Inferior parietal cortex (tissue), 1 donor: ENCODE data around the gene PTBP1.
"Not testable (repeated sequence)": the region's sequence is repeated elsewhere in the genome, so short reads cannot be mapped to it uniquely, and the experiment has no call there.

Experiments
- DNase-seq: peaks from one replicate; pipeline ENCODE4 v3.0.0-alpha.2; 2016; ENCODE audit errors: extremely low spot score

The PTBP1 gene

GRCh38 chr19:810077-810855 lies 13.0 kb downstream of the PTBP1 start:
- DNase-seq, result no peak

GRCh38 chr19:810883-811489 lies 13.7 kb downstream of the PTBP1 start:
- DNase-seq, result no peak

- DNase-seq, result no peak
Measured at GRCh38 chr19:811506-812048, 14.3 kb downstream of the PTBP1 start.

GRCh38 chr19:812049-812746 lies 14.9 kb downstream of the PTBP1 start:
- no peak for DNase-seq

GRCh38 chr19:812747-813218 lies 15.5 kb downstream of the PTBP1 start:
- DNase-seq, result no peak

- DNase-seq, result no peak
Measured at GRCh38 chr19:813219-814151, 16.2 kb downstream of the PTBP1 start.

GRCh38 chr19:814152-815078 lies 17.2 kb downstream of the PTBP1 start:
- DNase-seq, result no peak

- DNase-seq, result no peak
Measured at GRCh38 chr19:815079-815774, 18.0 kb downstream of the PTBP1 start.

- no peak for DNase-seq
Measured at GRCh38 chr19:815775-816499, 18.7 kb downstream of the PTBP1 start.

- no peak for DNase-seq
Measured at GRCh38 chr19:816500-816857, 19.2 kb downstream of the PTBP1 start.

GRCh38 chr19:820212-820611 lies 23.0 kb downstream of the PTBP1 start:
- DNase-seq, result not testable (repeated sequence)

- DNase-seq, result no peak
Measured at GRCh38 chr19:821231-821824, 24.1 kb downstream of the PTBP1 start.

GRCh38 chr19:821825-822503 lies 24.7 kb downstream of the PTBP1 start, which contains the start of gene PLPPR3:
Gene PLPPR3 (minus strand): TSS chr19:821955. CDS start chr19:821559, 396 bp downstream.
- no peak for DNase-seq

- no peak for DNase-seq
Measured at GRCh38 chr19:823565-824121, 26.4 kb downstream of the PTBP1 start.

GRCh38 chr19:824885-825284 lies 27.6 kb downstream of the PTBP1 start:
- DNase-seq, result no peak

- no peak for DNase-seq
Measured at GRCh38 chr19:825897-826644, 28.8 kb downstream of the PTBP1 start.

- no peak for DNase-seq
Measured at GRCh38 chr19:827314-827709, 30.1 kb downstream of the PTBP1 start.
